ENCODE measurements around the gene MPND. TPM values are rescaled to one million over a fixed set of nuclear protein-coding genes. Genes with fewer than 3 reads are reported as not detected.
A peak's percentile ranks its signal among the peaks of the same experiment; 100 is the strongest.

Gene MPND
- total and polyA plus RNA-seq, 5 experiments from 2014 or later, result 4.6 to 22.1 (median 5.3) TPM

DNA sequence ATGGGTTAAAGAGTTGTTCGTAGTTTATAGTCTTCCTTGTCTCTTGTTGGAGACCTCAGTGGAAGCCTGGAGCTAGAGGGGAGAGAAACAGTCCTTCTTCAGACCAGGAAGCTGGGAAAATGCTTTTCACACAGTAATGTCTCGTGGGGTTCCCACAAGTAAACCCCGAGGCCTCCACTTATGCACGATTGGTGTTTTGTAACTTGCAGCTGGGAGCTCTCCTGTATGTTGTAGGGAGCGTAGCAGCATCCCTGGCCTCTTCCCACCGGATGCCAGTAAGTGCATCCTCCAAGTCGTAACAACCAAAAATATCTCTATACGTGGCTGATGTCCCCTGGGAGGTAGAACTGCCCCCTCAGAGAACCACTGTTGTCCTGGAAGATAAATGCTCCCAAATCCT, 62.6 kb downstream of the MPND start:
- Mint-ChIP-seq H3K9me3 (peaks cover 0 to 1% (median 0%) of the 10 kb centered on the region in 9 donors), H3K27me3 (no peaks in the 10 kb centered on the region), H3K27ac (peak overlapping the region in 1 of 10 donors; percentile 43), H3K4me1 (peaks cover 13 to 27% (median 23%) of the 10 kb centered on the region in 4 donors), H3K4me3 (no peak overlapping the region), H3K36me3 (peaks cover 0 to 7% (median 3%) of the 10 kb centered on the region in 3 donors)
- POLR2A ChIA-PET, result no interaction called here
- ATAC-seq (no peak), DNase-seq (no peak)

DNA sequence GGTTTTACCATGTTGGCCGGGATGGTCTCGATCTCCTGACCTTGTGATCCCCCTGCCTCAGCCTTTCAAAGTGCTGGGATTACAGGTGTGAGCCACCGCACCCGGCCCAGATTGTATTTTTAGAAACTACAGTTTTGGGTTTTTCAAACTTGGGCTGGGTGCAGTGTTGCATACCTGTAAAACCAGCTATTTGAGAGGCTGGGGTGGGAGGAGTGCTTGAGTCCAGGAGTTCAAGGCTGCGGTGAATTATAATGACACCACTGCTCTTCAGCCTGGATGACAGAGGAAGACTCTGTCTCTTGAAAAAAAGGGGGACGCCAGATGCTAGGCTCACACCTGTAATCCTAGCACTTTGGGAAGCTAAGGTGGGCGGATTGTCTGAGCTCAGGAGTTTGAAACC, 63.3 kb downstream of the MPND start:
- ATAC-seq (no peak), DNase-seq (no peak)
- H3K36me3 Mint-ChIP-seq, result peaks cover 0 to 7% (median 3%) of the 10 kb centered on the region in 3 donors
- POLR2A ChIA-PET, result no interaction called here
- H3K27ac Mint-ChIP-seq, result no peak overlapping the region
- no peaks in the 10 kb centered on the region for H3K27me3 Mint-ChIP-seq
- H3K4me1 Mint-ChIP-seq, result peaks cover 7 to 20% (median 16%) of the 10 kb centered on the region in 4 donors
- peaks cover 0 to 1% (median 0%) of the 10 kb centered on the region in 9 donors for H3K9me3 Mint-ChIP-seq
- H3K4me3 Mint-ChIP-seq, result no peak overlapping the region

DNA sequence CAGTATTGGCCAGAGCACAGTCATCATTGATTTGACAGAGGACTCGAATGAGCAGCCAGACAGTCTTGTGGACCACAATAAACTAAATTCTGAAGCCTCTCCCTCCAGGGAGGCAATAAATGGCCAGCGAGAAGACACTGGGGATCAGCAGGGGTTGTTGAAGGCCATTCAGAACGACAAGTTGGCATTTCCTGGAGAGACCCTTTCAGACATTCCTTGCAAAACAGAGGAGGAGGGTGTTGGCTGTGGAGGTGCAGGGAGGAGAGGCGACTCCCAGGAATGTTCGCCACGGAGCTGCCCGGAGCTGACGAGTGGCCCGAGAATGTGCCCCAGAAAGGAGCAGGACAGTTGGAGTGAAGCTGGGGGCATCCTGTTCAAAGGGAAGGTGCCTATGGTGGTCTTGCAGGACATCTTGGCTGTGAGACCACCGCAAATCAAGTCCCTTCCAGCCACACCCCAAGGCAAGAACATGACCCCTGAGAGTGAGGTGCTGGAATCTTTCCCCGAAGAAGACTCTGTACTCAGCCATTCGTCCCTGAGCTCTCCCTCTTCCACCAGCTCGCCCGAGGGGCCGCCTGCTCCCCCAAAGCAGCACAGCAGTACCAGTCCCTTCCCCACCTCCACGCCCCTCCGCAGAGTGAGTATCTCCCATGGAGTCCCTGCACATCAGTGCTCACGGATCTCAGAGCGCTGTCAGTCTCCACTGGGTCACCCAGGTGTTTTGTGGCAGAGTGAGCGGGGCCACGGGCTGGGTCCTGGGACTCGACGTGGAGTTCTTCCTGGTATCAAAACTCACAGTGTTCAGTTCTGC, 66.0 kb downstream of the MPND start:
- Mint-ChIP-seq H3K27ac (no peak overlapping the region), H3K9me3 (no peaks in the 10 kb centered on the region), H3K4me1 (peaks cover 0 to 4% (median 1%) of the 10 kb centered on the region in 4 donors), H3K4me3 (no peak overlapping the region), H3K36me3 (peaks cover 0 to 18% (median 3%) of the 10 kb centered on the region in 3 donors), H3K27me3 (no peaks in the 10 kb centered on the region)
- POLR2A ChIA-PET, result interaction anchor here (0.6 to 0.7 kb wide), 2 partner anchors 66 to 1045 kb away, joined by 3 to 4 read pairs; no protein-coding TSS in a partner anchor
- no peak for DNase-seq
- ATAC-seq, result no peak

Other genes with a start within 250 kb of the MPND start
- 100 to 1,000 TPM; 119 to 134 TPM for gene MAP2K2, start 219.4 kb upstream of the MPND start, total RNA-seq
- 100 to 1,000 TPM in 1 of 3 donors, 10 to 100 TPM in 2; 48.0 to 101 (median 67.3) TPM for gene MAP2K2, start 219.4 kb upstream of the MPND start, polyA plus RNA-seq
- gene CREB3L3, start 189.9 kb upstream of the MPND start, total RNA-seq, result not detected
- gene CREB3L3, start 189.9 kb upstream of the MPND start, polyA plus RNA-seq, result not detected
- gene SIRT6, start 161.0 kb upstream of the MPND start, total RNA-seq, result 10 to 100 TPM; 27.2 to 27.3 TPM
- 1 to 10 TPM in 2 of 3 donors, under 1 TPM in 1; 0.86 to 4.3 (median 1.4) TPM for gene SIRT6, start 161.0 kb upstream of the MPND start, polyA plus RNA-seq
- 1 to 10 TPM; 1.9 to 2.2 TPM for gene ANKRD24, start 160.9 kb upstream of the MPND start, total RNA-seq
- under 1 TPM in 2 of 3 donors, not detected in 1; 0.36 to 0.50 TPM for gene ANKRD24, start 160.9 kb upstream of the MPND start, polyA plus RNA-seq
- under 1 TPM; 0.36 to 0.47 TPM for gene EBI3, start 114.0 kb upstream of the MPND start, total RNA-seq
- gene EBI3, start 114.0 kb upstream of the MPND start, polyA plus RNA-seq, result not detected
- 10 to 100 TPM; 32.9 to 33.8 TPM for gene YJU2, start 96.5 kb upstream of the MPND start, total RNA-seq
- 10 to 100 TPM; 20.2 to 35.3 (median 28.1) TPM for gene YJU2, start 96.5 kb upstream of the MPND start, polyA plus RNA-seq
- not detected for gene SHD, start 64.3 kb upstream of the MPND start, total RNA-seq
- gene SHD, start 64.3 kb upstream of the MPND start, polyA plus RNA-seq, result not detected
- 10 to 100 TPM; 41.6 to 43.9 TPM for gene TMIGD2, start 41.2 kb upstream of the MPND start, total RNA-seq
- 100 to 1,000 TPM in 1 of 3 donors, 10 to 100 TPM in 2; 65.8 to 105 (median 96.5) TPM for gene TMIGD2, start 41.2 kb upstream of the MPND start, polyA plus RNA-seq
- 1 to 10 TPM; 1.4 to 4.0 TPM for gene FSD1, start 39.0 kb upstream of the MPND start, total RNA-seq
- 1 to 10 TPM; 1.5 to 3.9 (median 3.4) TPM for gene FSD1, start 39.0 kb upstream of the MPND start, polyA plus RNA-seq
- gene STAP2, start 4.7 kb upstream of the MPND start, total RNA-seq, result 1 to 10 TPM; 1.4 to 2.3 TPM
- 1 to 10 TPM; 1.3 to 2.6 (median 1.5) TPM for gene STAP2, start 4.7 kb upstream of the MPND start, polyA plus RNA-seq
- 10 to 100 TPM; 38.3 to 38.6 TPM for gene SH3GL1, start 57.0 kb downstream of the MPND start, total RNA-seq
- gene SH3GL1, start 57.0 kb downstream of the MPND start, polyA plus RNA-seq, result 10 to 100 TPM; 11.8 to 20.4 (median 12.3) TPM
- 10 to 100 TPM in 1 of 2 experiments, 1 to 10 TPM in 1; 7.5 to 10.9 TPM for gene CHAF1A, start 59.1 kb downstream of the MPND start, total RNA-seq
- 1 to 10 TPM; 1.7 to 2.4 (median 2.1) TPM for gene CHAF1A, start 59.1 kb downstream of the MPND start, polyA plus RNA-seq
- gene UBXN6, start 114.2 kb downstream of the MPND start, total RNA-seq, result 10 to 100 TPM; 61.3 to 75.2 TPM
- gene UBXN6, start 114.2 kb downstream of the MPND start, polyA plus RNA-seq, result 1 to 10 TPM; 2.4 to 6.6 (median 3.9) TPM
- gene HDGFL2, start 128.7 kb downstream of the MPND start, total RNA-seq, result 10 to 100 TPM; 35.5 to 40.0 TPM
- gene HDGFL2, start 128.7 kb downstream of the MPND start, polyA plus RNA-seq, result 10 to 100 TPM; 15.0 to 25.3 (median 19.0) TPM
- gene PLIN4, start 174.9 kb downstream of the MPND start, total RNA-seq, result under 1 TPM; 0.23 to 0.36 TPM
- gene PLIN4, start 174.9 kb downstream of the MPND start, polyA plus RNA-seq, result under 1 TPM; 0.07 to 0.11 (median 0.07) TPM
- 1 to 10 TPM; 2.3 to 2.6 TPM for gene PLIN5, start 191.7 kb downstream of the MPND start, total RNA-seq
- gene PLIN5, start 191.7 kb downstream of the MPND start, polyA plus RNA-seq, result under 1 TPM; 0.28 to 0.90 (median 0.30) TPM
- not detected for gene LRG1, start 196.5 kb downstream of the MPND start, total RNA-seq
- not detected for gene LRG1, start 196.5 kb downstream of the MPND start, polyA plus RNA-seq
- gene SEMA6B, start 216.1 kb downstream of the MPND start, total RNA-seq, result under 1 TPM; 0.60 to 0.68 TPM
- gene SEMA6B, start 216.1 kb downstream of the MPND start, polyA plus RNA-seq, result not detected

Measured in naive thymus-derived CD8-positive, alpha-beta T cell (primary cell).